Activated naive CD4-positive, alpha-beta T cell treated with anti-CD3 and anti-CD28 coated beads, Interleukin-2, amount 50 U/mL, for 24 hours (primary cell): ENCODE data around the gene CAGE1.
A peak's percentile ranks its signal among the peaks of the same experiment; 100 is the strongest.

Source experiments
- H3K27ac Mint-ChIP-seq: one replicate; pipeline ENCODE4 v1.8.0; 2021; ENCODE audit warnings: mild to moderate bottlenecking, mixed read lengths
- H3K27me3 Mint-ChIP-seq: one replicate; pipeline ENCODE4 v1.8.0; 2021; ENCODE audit warnings: mixed read lengths
- H3K36me3 Mint-ChIP-seq: one replicate; pipeline ENCODE4 v1.8.0; 2021; ENCODE audit warnings: mixed read lengths
- H3K4me1 Mint-ChIP-seq: one replicate; pipeline ENCODE4 v1.8.0; 2021; ENCODE audit warnings: mixed read lengths
- H3K4me3 Mint-ChIP-seq: one replicate; pipeline ENCODE4 v1.8.0; 2021; ENCODE audit warnings: mild to moderate bottlenecking, mixed read lengths
- H3K9me3 Mint-ChIP-seq: one replicate; pipeline ENCODE4 v1.8.0; 2021; ENCODE audit warnings: mixed read lengths

CAGE1 gene

DNA sequence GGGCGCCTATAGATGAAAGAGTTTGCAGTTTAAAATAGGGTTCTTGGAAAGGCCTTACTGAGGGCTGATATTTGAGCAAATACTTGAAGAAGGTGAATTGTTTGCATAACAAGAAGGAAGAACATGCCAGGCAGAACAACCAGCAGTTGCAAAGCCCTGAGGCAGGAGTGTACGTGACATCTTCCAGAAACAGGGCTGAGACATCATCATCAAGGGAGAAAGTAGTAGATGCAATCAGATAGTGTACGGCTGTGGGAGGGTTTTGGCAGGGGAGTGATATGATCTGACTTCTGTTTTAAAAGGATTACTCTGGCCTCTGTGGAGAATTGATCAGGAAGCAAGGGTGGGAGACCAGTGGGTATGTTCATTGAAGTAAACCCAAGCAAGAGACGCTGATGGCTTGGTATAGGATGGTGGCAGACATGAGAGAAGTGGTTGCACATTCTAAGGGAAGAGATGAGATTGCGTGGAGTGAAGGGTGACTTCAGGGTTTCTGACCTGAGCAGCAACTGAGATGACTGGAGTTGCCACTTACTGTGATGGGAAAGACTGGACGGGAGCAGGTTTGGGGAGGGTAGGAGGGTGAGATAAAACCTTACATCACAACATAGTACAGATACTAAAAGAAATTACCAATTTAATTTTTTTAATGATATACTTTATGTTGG is 28.8 kb upstream of the CAGE1 start:
- peaks cover 23% of the 10 kb centered on the region for H3K36me3 Mint-ChIP-seq
- no peak overlapping the region for H3K27ac Mint-ChIP-seq
- H3K27me3 Mint-ChIP-seq: no peaks in the 10 kb centered on the region
- H3K4me1 Mint-ChIP-seq: peaks cover 8% of the 10 kb centered on the region
- H3K9me3 Mint-ChIP-seq: no peaks in the 10 kb centered on the region
- H3K4me3 Mint-ChIP-seq: no peak overlapping the region

- Mint-ChIP-seq H3K4me3 (no peak overlapping the region), H3K4me1 (peaks cover 8% of the 10 kb centered on the region), H3K27me3 (no peaks in the 10 kb centered on the region), H3K36me3 (peaks cover 22% of the 10 kb centered on the region), H3K27ac (no peak overlapping the region), H3K9me3 (no peaks in the 10 kb centered on the region)
These were observed 28.1 kb upstream of the CAGE1 start for GRCh38 chr6:7417684-7418083.

GRCh38 chr6:7414811-7415210 is 25.3 kb upstream of the CAGE1 start:
- Mint-ChIP-seq H3K9me3 (no peaks in the 10 kb centered on the region), H3K4me3 (no peak overlapping the region), H3K27ac (no peak overlapping the region), H3K36me3 (peaks cover 31% of the 10 kb centered on the region), H3K27me3 (no peaks in the 10 kb centered on the region), H3K4me1 (peaks cover 8% of the 10 kb centered on the region)

GRCh38 chr6:7413151-7413823 is 23.7 kb upstream of the CAGE1 start:
- peaks cover 30% of the 10 kb centered on the region for H3K36me3 Mint-ChIP-seq
- H3K4me3 Mint-ChIP-seq: no peak overlapping the region
- no peaks in the 10 kb centered on the region for H3K9me3 Mint-ChIP-seq
- peaks cover 5% of the 10 kb centered on the region for H3K4me1 Mint-ChIP-seq
- H3K27ac Mint-ChIP-seq: no peak overlapping the region
- H3K27me3 Mint-ChIP-seq: no peaks in the 10 kb centered on the region

DNA sequence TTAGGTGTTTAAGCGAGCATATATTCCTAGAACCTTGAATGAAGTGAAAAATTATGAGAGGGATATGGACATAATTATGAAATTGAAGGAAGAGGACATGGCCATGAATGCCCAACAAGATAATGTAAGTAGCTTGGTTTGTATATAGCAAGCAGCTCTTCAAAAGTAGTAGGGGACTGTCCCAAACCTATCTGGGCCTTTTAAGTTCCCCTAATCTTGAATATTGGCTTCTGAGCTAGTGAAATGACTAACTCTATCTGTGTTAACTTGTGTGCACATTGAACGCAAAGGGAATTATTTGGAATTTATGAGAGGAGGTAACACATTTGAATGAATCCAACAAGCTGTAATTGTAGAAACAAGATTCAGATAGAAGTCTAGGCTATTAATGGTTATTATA is 21.8 kb upstream of the CAGE1 start:
- H3K27me3 Mint-ChIP-seq: no peaks in the 10 kb centered on the region
- H3K4me1 Mint-ChIP-seq: no peaks in the 10 kb centered on the region
- H3K4me3 Mint-ChIP-seq: no peak overlapping the region
- H3K36me3 Mint-ChIP-seq: peaks cover 27% of the 10 kb centered on the region
- no peak overlapping the region for H3K27ac Mint-ChIP-seq
- H3K9me3 Mint-ChIP-seq: no peaks in the 10 kb centered on the region

GRCh38 chr6:7410851-7411250 is 21.3 kb upstream of the CAGE1 start:
- H3K4me3 Mint-ChIP-seq: no peak overlapping the region
- H3K36me3 Mint-ChIP-seq: peaks cover 28% of the 10 kb centered on the region
- H3K9me3 Mint-ChIP-seq: no peaks in the 10 kb centered on the region
- H3K4me1 Mint-ChIP-seq: no peaks in the 10 kb centered on the region
- no peak overlapping the region for H3K27ac Mint-ChIP-seq
- H3K27me3 Mint-ChIP-seq: no peaks in the 10 kb centered on the region

DNA sequence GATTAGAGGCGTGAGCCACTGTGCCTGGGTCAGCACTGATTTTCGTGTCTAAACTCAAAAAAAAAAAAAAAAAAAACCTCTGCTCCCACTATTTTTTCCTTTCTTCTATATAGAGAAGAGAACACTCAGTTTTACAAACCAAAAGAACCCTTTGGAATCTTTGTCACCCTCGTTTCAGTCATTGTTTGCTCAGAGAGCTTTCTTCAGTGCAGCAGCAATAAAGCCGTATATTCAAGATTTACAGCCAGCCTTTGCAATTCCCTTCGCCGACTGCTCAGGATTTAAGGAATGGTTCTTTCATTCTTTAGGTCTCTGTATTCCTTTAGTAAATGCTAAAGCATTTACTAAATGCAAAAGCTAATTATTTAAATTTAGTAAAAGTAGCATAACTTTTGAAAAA is 20.2 kb upstream of the CAGE1 start:
- H3K27me3 Mint-ChIP-seq: no peaks in the 10 kb centered on the region
- H3K4me1 Mint-ChIP-seq: no peaks in the 10 kb centered on the region
- peaks cover 33% of the 10 kb centered on the region for H3K36me3 Mint-ChIP-seq
- no peak overlapping the region for H3K27ac Mint-ChIP-seq
- no peak overlapping the region for H3K4me3 Mint-ChIP-seq
- no peaks in the 10 kb centered on the region for H3K9me3 Mint-ChIP-seq

- Mint-ChIP-seq H3K27ac (no peak overlapping the region), H3K9me3 (no peaks in the 10 kb centered on the region), H3K27me3 (no peaks in the 10 kb centered on the region), H3K36me3 (peaks cover 37% of the 10 kb centered on the region), H3K4me1 (no peaks in the 10 kb centered on the region), H3K4me3 (no peak overlapping the region)
These were observed 17.2 kb upstream of the CAGE1 start for GRCh38 chr6:7406743-7407142.

- Mint-ChIP-seq H3K4me3 (no peak overlapping the region), H3K36me3 (peaks cover 34% of the 10 kb centered on the region), H3K27ac (no peak overlapping the region), H3K27me3 (no peaks in the 10 kb centered on the region), H3K4me1 (peaks cover 4% of the 10 kb centered on the region), H3K9me3 (no peaks in the 10 kb centered on the region)
These were observed 15.0 kb upstream of the CAGE1 start for GRCh38 chr6:7404546-7404945.

GRCh38 chr6:7402716-7403115 is 13.2 kb upstream of the CAGE1 start:
- Mint-ChIP-seq H3K4me3 (no peak overlapping the region), H3K4me1 (peaks cover 4% of the 10 kb centered on the region), H3K27me3 (no peaks in the 10 kb centered on the region), H3K36me3 (peaks cover 34% of the 10 kb centered on the region), H3K9me3 (no peaks in the 10 kb centered on the region), H3K27ac (no peak overlapping the region)

GRCh38 chr6:7401075-7401474 is 11.5 kb upstream of the CAGE1 start:
- Mint-ChIP-seq H3K4me3 (no peak overlapping the region), H3K9me3 (no peaks in the 10 kb centered on the region), H3K27ac (no peak overlapping the region), H3K4me1 (peaks cover 4% of the 10 kb centered on the region), H3K36me3 (peaks cover 28% of the 10 kb centered on the region), H3K27me3 (no peaks in the 10 kb centered on the region)

DNA sequence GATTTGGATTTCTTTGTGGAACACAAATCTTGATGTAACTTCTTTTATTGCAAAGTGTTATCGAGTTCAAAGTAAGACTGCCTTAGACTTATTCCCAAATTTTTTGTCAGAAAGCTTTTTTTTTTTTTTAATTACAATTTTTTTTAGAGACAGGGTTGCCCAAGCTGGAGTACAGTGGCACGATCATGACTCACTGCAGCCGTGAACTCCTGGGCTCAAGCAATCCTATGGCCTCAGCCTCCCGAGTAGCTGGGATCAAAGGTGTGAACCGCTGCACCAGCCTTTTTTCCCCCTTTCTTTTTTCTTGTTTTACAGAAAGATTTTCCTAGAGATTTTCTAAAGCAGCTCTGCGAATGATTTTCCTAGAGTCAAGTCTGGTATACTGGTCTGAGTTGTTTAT is 2.9 kb upstream of the CAGE1 start:
- H3K4me1 Mint-ChIP-seq: peaks cover 51% of the 10 kb centered on the region
- peaks cover 20% of the 10 kb centered on the region for H3K36me3 Mint-ChIP-seq
- H3K27ac Mint-ChIP-seq: no peak overlapping the region
- no peaks in the 10 kb centered on the region for H3K9me3 Mint-ChIP-seq
- peak overlapping the region; percentile 93 for H3K4me3 Mint-ChIP-seq
- H3K27me3 Mint-ChIP-seq: no peaks in the 10 kb centered on the region

- Mint-ChIP-seq H3K4me1 (peaks cover 51% of the 10 kb centered on the region), H3K36me3 (peaks cover 20% of the 10 kb centered on the region), H3K9me3 (no peaks in the 10 kb centered on the region), H3K27ac (peak overlapping the region; percentile 48), H3K4me3 (peak overlapping the region; percentile 93), H3K27me3 (no peaks in the 10 kb centered on the region)
These were observed 1.6 kb upstream of the CAGE1 start for GRCh38 chr6:7391151-7391550.

- no peaks in the 10 kb centered on the region for H3K9me3 Mint-ChIP-seq
- peak overlapping the region; percentile 100 for H3K27ac Mint-ChIP-seq
- H3K36me3 Mint-ChIP-seq: peaks cover 20% of the 10 kb centered on the region
- no peaks in the 10 kb centered on the region for H3K27me3 Mint-ChIP-seq
- peaks cover 51% of the 10 kb centered on the region for H3K4me1 Mint-ChIP-seq
- peak overlapping the region; percentile 93 for H3K4me3 Mint-ChIP-seq
These were observed 810 bp upstream of the CAGE1 start for GRCh38 chr6:7390226-7390878.

GRCh38 chr6:7389162-7389450 is 436 bp downstream of the CAGE1 start:
- Mint-ChIP-seq H3K4me3 (peak overlapping the region; percentile 93), H3K27ac (peak overlapping the region; percentile 100), H3K4me1 (peaks cover 51% of the 10 kb centered on the region), H3K27me3 (no peaks in the 10 kb centered on the region), H3K9me3 (no peaks in the 10 kb centered on the region), H3K36me3 (peaks cover 15% of the 10 kb centered on the region)

GRCh38 chr6:7381092-7381491 is 8.4 kb downstream of the CAGE1 start:
- H3K27me3 Mint-ChIP-seq: peaks cover 1% of the 10 kb centered on the region
- no peaks in the 10 kb centered on the region for H3K36me3 Mint-ChIP-seq

More at GRCh38 chr6:7381092-7381491, 8.4 kb downstream of the CAGE1 start:
- Mint-ChIP-seq H3K9me3 (no peaks in the 10 kb centered on the region), H3K4me3 (no peak overlapping the region), H3K27ac (no peak overlapping the region), H3K4me1 (no peaks in the 10 kb centered on the region)
